Prostate gland (tissue), 2 donors: Measurements from ENCODE around the gene ACTR1A.

Source experiments
- POLR2A ChIP-seq: fragments of 450-650 bp; IDR thresholded peaks from one replicate; pipeline ENCODE4 v1.6.1; 2016; ENCODE audit warnings: antibody characterized with exemption, mild to moderate bottlenecking
- POLR2AphosphoS5 ChIP-seq: sonication (generic); formaldehyde crosslinking; IDR thresholded peaks from one replicate; pipeline ENCODE4 v1.6.1; 2017; ENCODE audit warnings: antibody characterized with exemption
- TF ChIP-seq, protein P1 (sequence below), 4 experiments: fragments of 200-600 bp in 2 of 4; fragments of 450-650 bp in 2 of 4; sonication (generic) in 2 of 4; IDR thresholded peaks; 1 replicate in 3 of 4; 2 replicates in 1 of 4; pipeline ENCODE4 v1.5.1; 2016 to 2019; ENCODE audit warnings: antibody characterized with exemption in 4 of 4, mild to moderate bottlenecking in 2 of 4, moderate library complexity in 2 of 4

DNA sequence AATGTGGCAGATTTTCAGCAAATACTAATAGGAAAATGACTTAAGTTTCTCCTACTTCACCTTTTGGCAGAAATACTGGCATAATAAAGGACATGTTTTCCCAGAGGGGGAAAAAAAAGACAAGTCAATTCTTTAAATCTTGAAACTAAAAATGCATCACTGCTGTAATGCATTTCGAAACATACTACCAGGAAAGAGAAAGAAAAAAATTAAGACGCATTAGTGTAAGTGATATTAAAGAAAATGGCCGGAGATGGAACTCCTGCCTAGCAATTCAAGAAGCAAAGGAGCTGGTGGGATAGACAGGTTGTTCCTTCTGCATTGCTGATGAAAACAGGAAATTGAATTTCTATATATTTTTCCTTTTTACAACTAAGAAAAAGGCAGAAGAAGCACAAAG lies 3.2 kb downstream of the ACTR1A start:
- TF ChIP-seq, protein P1, sequence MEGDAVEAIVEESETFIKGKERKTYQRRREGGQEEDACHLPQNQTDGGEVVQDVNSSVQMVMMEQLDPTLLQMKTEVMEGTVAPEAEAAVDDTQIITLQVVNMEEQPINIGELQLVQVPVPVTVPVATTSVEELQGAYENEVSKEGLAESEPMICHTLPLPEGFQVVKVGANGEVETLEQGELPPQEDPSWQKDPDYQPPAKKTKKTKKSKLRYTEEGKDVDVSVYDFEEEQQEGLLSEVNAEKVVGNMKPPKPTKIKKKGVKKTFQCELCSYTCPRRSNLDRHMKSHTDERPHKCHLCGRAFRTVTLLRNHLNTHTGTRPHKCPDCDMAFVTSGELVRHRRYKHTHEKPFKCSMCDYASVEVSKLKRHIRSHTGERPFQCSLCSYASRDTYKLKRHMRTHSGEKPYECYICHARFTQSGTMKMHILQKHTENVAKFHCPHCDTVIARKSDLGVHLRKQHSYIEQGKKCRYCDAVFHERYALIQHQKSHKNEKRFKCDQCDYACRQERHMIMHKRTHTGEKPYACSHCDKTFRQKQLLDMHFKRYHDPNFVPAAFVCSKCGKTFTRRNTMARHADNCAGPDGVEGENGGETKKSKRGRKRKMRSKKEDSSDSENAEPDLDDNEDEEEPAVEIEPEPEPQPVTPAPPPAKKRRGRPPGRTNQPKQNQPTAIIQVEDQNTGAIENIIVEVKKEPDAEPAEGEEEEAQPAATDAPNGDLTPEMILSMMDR (IDR thresholded peaks at IDR 0.05) = no peak
- TF ChIP-seq POLR2A (no peak), POLR2AphosphoS5 (no peak)
